HG03196 (cell line): ENCODE measurements around the gene KLHL29.

Experiments
- ATAC-seq: cut with Tn5 transposase; IDR thresholded peaks from one replicate; pipeline ENCODE4 v1.9.1; 2021; ENCODE audit not compliant: unreplicated experiment

The KLHL29 gene

DNA sequence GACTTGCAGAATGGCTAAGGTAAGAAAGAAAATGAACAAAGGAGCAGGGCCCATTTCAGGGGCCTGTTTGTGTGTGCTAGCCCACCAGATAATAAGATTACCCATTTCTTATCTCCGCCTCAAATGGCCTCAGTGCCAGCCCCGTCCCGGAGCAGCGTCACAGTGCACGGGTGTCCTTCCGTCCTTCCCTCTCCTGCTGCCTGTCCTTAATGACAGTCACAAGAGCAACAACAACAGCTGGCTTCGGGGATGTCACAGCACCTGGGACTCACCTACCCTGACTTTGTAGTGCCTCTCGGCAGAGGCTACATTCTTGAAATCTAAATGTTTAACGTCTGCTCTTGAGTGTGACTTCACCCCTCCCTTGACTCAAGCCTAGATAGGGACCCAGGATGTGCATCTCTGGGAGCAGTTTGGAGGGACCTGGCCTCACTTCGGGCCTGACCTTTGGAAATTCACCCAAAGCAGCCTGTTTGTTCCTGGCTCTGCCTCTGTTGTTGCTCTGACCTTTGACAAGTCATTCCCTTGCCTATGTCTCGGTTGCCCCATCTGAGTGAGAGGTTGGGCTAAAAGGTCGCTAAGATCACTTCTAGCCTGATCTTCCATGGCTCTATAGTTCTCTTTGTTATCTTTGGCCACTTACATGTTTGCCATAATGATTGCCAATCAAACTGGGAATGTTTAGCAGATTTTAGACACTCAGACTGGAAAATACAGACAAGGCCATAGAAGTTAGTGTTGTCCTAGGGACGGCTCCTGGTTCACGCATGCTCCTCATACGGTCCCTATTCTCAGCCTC, 122.5 kb downstream of the KLHL29 start:
- ATAC-seq = no peak

DNA sequence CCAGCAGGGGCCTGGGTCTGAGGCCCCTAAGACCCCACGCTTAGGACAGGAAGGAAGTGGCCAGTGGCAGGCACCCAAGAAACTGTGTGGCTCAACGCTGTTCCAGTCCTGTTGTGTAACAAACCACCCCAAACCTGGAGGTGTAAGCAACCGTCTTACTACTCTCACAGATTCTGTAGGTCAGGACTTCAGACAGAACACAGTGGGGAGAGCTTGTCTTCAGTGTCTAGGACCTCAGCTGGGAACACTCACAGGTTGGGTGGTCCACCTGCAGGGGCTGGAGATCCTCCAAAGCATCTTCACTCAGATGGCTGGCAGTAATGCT, 123.0 kb downstream of the KLHL29 start:
- ATAC-seq = no peak

DNA sequence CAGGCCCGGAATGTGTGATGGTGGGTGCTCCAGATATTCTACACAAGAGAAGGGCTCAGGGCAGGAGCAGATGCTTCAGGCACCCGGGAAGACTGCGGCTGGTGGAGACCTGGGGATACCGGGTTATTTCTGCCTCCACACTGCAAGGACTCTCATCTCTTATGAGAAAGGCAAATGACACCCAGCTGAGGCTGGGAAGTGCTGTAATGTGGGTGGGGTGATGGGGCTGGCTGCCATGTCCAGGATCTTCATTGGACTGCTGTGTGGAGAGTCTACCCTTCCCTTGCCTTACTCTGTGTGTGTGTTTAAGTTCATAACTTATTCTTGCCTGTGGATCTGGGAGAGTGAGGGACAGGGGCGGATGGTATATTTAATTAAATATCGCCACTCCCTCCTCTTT, 124.1 kb downstream of the KLHL29 start:
- no peak for ATAC-seq

DNA sequence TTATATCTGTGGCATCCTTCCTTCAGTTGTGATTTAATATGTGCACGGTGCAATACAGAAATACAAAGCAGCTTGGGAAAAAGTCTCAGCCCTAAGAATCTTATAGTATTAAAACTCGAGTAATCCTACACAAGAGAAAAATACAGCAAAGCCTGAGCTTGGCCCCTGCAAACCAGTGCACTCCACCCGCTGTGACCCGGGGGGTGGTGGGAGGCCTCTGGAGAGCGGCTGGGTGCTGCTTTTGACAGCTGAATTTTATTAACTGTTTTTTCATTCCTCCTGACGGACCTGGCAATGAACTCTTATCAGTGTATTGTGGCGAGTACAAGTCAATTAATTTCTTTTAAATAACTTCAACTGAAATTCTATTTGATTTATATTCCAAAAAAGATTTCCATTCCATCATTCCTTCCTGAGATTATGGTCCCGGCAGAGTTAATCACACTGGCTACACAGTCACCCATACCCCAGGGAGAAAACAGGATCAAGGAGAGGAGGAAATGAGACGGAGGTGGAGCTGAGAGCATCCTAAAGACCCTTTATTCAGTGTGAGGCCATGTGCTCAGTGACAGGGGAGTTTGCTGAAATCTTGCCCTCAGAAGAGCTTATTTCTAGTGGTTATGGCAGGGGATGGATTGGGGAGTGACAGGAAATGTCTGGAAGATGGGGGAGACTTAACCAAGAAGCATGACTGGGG, 124.8 kb downstream of the KLHL29 start:
- no peak for ATAC-seq

DNA sequence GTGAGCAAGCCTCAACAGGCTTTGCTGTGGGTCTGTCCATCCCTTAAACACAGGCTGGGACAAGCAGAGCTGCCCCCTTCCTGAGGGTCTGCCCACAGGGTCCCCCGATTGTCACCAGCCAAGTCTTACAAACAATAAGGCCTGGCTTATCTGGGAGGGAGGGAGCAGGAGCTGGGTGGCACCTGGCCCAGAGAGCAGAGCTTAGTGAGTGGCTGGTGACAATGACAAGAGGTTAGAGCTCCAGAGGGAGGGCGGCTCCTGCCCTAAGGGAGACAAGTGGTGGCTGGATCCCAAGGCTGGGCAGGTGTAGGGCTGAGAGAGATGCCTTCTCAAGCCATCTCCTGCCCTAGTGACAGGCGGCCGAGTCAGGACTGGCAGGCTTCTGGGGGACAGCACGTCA, 125.5 kb downstream of the KLHL29 start:
- no peak for ATAC-seq

DNA sequence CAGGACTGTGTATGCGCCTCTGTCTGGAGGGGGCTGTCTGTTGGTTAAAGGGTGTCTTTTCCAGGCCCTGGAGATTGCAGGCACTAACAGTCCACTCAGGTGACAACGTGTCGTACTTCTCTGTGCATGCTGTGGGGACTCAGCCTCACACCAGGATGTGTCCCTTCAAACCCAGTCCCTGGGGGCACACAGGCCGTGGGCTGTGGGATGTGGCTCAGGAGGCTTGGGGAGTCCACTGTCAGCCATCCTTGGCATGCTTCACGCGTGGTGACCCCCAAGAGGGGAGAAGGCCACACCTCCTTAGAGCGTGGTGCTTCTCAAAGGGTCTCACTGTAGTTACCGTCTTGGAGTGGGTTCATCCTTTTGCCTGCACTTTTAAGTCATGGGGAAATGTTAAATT, 127.8 kb downstream of the KLHL29 start:
- ATAC-seq = no peak

DNA sequence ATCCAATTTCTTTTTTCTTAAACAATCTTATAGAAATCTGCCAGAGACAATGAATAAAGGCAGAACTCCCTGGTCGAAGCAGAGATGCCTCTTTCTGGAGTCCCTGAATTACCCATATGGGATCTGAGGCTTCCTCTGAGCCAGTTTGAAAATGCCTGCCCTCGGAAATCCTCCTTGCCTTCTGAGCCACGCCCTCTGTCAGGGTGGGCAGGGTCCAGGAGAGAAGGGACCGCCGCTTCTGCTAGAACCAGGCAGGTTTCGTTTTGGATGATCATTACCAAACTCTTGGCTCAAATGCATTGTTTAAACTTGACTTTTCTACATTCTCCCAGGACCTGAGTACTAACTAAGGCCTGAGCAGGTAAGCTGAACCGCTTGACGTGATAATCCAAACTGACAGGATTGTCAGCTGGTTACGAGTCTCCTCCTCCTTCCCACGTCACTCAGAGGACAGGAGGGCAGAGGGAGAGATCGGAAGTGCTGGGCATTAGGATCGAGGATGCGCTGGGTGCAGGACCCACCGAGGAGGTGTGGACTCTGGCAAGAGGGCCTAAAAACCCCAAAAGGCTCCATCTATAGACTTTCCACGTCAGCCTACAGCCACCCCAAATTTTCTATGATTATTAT, 128.4 kb downstream of the KLHL29 start:
- no peak for ATAC-seq

DNA sequence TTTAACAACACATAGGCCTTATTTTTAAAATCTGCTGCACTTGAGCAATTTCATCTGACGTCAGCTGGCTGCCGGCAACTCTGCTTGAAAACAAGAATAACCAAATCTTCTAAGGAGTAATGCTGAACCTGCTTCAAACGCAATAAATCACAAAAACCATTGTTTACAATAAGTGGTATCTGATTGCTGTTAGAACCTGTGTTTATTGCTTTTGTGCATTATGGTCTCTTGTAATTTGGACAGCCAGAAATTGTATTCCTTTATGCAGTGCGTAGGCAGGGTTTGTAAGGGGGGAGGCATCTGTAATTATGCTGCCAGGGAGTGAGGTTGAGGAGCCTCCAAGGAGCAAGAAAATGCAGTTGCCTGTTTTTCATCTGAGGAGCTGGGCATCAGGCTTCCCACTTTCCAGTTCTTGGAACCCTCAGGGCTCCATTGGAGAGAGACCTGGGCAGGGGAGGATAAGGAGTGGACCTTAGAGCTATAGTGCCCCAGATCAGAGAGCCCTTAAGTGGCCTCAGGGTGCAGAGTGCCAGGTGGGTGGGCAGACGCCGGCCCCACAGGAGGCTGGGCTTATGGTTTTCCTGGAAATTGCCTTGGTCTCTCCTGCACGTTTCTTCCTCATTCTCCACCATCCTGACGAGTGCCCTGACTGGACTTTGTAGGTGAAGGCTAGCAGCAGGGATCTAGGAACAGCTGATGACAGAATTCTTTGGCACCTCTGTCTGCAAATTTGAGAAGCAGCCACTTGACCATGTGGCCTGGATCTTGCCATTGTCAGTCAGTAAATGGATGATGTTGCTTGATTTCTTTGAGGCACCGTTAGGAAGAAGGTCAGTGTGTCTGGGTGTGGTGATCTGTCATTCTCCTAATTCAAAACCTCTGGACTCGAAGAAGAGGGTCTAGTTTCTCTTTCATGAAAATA, 129.2 kb downstream of the KLHL29 start:
- ATAC-seq = no peak

DNA sequence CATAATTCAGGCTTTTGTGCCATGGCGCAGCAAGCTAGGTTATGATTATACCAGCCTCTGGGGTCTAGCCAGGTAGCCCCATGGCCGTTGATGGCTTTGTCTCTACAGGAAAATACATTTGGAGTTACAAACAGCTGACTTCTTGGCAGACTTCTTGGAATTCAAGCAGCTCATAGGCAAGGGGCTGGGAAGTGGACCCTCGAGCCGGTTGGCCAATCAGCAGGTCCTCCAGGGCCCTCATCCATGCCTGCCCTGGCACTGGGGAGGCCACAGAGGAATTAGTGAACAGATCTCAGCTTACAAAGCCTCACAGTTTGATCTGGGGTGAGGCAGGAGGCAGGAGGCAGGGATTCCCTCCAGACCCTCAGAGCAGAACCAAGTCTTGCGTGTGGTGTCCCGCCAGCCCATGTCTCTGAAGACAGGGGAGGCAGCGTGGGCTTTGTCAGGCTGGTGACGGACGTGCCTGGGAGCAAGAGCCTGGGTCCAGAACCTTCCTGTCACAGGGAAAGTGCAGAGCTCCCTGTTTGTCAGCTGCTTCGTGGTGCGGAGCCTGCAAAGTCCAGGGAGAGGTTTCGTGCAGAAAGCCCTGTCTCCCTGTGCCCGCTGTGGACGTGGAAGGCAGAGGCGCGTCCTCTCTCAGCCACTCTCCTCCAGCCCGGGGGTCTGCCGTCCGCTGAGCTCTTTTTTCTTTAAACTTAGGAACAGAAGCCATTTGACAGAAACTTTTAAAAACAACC, 131.7 kb downstream of the KLHL29 start:
- no peak for ATAC-seq

DNA sequence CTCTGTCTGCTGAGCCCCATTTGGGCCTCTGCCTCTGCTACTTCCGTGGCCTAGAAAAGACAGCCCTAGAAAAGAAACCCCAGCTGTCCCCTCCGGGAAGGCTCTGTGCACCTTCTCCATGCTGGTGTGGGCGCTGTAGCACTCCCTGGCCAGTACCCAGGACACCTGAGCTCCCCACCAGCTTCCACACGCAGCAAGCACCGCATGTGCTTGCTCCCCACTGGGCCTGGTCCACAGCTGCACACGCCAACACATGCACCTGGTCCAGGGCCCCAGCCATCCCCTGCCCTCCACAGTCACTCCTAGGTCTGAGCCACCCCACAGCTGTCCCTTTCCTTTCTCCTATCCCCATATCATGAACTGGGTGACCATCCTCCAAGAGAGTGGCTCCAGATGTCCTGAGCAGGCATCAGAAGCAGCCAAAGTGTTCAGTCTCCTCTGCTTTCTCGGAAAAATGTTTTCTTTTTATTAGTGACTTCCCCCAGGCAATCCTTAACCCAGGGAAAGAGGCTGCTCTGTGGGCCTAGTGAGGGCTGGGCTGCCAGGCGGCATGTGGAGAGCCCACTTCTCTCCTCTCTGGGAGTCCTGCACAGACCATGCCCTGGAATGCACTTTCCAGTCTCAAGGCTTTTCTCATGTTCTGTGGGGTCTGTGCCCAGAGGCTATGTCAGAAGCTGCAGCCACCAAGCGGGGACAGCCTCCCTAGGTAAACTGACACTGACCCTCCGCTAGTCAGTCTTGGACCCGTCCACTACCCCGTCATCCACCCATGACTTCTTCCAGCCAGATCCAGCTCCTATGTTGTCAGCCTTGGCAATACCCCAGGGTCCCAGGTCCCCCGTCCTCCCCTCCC, 133.7 kb downstream of the KLHL29 start:
- no peak for ATAC-seq

DNA sequence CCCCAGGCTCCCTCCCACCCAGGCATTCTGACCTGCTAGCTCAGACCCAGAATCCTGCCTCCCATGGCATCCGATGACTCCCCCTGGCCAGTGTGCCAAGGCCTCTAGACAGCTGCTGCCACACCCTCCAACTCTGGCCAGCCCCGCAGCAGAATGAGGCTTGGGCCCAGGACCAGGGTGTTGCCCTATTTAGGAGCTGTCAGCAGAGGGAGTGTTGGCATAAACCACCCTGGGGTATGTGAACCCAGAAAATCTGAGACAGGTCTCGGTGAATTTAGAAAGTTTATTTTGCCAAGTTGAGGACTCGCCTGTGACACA, 134.3 kb downstream of the KLHL29 start:
- no peak for ATAC-seq

DNA sequence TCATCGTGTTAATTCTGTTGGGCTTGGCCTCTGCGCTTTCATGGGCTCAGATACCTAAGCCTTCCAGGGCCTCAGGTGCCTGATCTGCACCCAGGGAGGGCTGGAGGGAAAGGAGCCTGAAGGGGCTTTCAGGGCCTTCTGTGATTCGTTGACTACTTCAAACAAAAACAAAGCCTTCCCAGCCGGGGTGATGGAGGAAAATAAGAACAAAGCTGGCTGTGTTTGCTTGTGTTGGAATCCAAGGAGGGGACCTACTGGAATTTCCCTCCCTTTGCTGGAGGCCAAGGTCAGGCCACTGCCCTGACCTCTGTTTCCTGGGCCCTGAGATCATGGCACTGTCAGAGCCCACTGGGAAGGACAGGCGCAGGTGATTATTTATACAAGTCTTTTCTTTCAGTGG, 135.3 kb downstream of the KLHL29 start:
- no peak for ATAC-seq

DNA sequence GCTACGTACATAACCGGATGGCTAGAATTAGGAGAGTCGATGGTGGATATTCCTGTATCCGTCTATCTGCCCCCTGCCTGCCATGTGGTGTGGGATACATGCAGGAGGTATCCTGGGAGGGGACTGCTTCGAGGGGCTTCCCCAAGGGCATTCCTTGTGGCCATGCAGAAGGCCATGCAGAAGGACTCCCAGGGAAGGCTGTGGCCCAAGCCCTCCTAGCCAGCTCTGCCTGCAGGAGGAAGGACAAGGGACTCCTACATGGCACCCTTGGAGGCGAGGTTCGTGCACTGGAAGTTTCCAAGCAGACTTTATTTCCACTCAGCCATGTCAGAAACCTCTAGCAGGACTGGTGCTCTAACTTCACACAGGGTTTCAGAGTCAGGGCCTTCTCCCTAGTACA, 136.1 kb downstream of the KLHL29 start:
- ATAC-seq = no peak

DNA sequence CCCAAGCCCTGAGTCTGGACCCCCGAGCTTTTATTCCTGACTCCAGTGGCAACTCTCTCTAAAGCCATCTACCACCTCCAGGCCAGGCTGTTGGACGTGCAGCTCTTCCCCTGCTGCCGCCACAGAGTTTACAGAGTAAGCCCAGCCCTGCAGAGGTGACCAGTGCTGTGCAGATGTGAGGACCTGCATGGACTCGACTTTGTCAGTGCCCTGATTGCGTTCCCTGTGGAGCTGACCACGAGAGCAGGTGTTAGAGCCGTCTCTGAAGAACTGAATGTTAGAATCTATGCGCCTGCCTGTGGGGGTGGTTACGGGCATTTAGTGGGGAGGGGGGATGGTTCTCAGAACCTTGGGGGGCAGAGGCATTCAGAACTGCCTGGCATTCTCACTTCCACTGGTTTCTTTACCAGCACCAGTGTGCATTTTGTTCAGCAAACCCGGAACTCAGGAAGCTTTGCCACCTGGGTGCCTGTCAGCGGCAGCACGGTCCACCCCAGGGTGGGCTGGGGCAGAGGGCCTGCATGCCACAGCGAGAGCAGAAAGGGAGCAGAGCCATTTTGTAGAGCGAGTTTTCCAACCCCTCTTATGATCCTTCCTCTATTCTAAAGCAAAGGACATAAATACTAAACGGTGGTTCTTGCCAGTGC, 137.9 kb downstream of the KLHL29 start:
- ATAC-seq = no peak

DNA sequence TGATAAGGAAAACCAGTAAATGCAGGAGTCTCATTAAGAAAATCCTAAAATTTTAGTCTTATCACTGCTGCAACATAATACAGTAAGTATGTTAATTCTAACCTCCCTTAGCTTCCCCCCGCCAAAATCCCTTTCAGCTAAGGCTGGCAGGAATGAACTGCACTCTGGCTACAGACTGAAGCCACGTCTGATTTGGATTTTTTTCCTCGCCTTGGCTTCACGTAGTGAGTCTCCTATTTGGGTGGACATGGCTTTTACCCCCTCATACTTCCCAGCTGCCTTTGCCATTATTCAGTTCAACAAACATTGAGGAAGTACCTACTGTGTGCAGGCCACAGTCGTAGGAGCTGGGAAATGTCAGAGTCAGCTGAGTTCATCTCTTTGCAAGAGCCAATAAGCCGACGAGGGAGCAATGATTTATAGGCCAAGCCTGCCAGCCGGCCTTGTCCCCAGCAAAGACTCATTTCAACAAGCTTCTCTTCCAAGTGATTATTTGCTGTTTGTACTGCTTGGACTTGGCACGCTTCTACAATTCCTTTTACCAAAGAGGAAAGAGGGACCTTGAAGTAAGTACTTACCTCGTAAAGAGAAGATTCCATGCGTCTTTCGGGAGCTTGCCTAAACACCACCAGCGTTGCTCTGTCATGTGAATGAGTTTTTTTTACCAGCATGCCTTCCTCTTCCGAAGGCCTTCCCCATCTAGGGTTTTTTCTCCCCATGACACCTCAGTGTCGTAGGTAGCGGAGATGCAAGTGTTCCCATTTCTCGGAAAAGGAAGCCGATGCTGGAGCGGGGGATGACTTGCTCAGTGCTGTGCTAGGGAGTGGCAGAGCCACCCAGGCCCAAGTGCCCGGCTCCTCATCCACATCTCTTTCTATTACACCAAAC, 138.6 kb downstream of the KLHL29 start:
- no peak for ATAC-seq

DNA sequence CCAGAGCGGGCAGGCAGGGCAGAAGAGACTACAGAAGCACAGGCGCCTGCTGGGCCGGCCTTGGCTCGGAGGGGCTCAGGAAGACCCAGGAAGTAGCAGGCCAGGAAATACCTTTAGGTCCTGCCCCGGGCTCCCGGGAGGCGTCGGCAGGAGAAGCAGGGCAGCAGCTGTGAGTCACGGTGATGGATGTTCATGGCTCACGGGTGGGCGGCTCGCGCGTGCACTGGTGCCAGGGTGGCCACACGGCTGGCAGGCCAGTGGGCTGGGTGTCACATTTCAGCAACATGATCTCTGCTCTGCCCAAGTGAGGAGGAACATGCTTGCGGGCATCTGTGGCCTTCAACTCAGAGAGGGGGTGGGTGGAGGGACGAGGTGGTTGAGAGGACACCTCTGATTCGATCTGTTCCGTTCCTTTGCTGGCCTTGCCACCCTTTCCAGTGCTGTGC, 139.3 kb downstream of the KLHL29 start:
- no peak for ATAC-seq

DNA sequence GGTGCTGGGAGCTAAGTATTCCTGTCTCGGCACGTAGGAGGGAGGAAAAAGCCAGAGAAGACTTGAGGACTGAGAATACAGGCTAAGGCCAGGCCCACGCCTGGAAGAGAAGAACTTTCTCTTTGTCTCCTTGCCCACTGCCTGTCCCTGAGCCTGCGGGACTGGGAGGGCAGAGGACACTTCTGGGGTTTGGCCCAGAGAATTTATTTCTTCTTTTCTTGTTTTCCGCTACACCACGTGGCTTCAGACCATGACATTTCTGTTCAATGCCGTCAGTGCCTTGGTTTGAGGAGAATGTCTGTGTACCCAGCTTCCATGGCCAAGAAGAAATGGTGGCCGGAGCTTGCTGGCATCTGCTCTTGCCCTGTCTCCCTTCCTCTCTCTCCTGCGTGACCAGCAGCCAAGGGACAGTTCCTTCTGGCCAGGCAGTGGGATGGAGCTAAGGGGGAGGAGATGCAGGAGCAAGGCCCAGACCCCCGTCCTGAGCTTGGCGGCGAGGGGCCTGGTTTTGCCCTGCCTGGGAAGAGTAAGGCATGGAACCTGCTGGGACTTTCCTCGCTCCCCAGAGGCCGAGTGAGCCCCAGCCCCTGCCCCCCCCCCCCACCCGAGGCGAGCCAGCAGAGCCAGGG, 140.3 kb downstream of the KLHL29 start:
- ATAC-seq = no peak

DNA sequence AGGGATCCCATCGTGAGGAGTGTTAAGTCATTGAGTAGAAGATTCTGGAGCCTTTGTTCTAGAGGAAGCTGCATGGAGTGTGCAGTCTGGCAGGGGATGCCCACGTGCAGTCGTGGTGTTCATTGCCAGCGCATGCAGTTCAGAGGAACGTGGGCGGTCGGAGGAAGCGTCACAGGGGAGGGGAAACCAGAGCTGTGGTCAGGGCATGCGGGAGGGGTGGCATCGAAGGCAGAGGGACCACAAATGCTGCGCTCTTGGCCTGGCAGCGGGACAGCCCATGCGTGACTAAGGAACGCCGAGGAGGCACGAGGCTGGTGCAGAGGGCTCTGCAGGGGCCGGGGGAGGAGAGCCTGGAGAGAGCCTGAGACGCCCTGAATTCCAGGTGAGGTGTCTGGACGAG, 141.1 kb downstream of the KLHL29 start:
- ATAC-seq = no peak
